Measurements from ENCODE around the gene CNTNAP1.

GRCh38 chr17:42669977-42670788, 12.1 kb upstream of the CNTNAP1 start:
- TF ChIP-seq POLR2A (IDR thresholded peaks at IDR 0.05) (no peak), CTCF (IDR thresholded peaks at IDR 0.05) (no peak)
